NCI-H2196 treated with DMSO at 0.1 percent for 48 hours (cell line): ENCODE data around the gene CASTOR1.

Source experiments
- DNase-seq: peaks from one replicate; lab custom pipeline; 2025; ENCODE audit not compliant: unreplicated experiment; lab: John Stamatoyannopoulos, UW

The CASTOR1 gene

GRCh38 chr22:30301995-30302809 is 12.9 kb upstream of the CASTOR1 start:
- DNase-seq: no peak

- no peak for DNase-seq
Observed at GRCh38 chr22:30299322-30299721, 10.0 kb upstream of the CASTOR1 start.

GRCh38 chr22:30297991-30298701 is 8.8 kb upstream of the CASTOR1 start:
- no peak for DNase-seq

- no peak for DNase-seq
Observed at GRCh38 chr22:30297276-30297990, 8.1 kb upstream of the CASTOR1 start.

GRCh38 chr22:30296833-30297232 is 7.5 kb upstream of the CASTOR1 start:
- no peak for DNase-seq

GRCh38 chr22:30296324-30296723 is 7.0 kb upstream of the CASTOR1 start:
- DNase-seq: no peak

- no peak for DNase-seq
Observed at GRCh38 chr22:30295576-30295975, 6.3 kb upstream of the CASTOR1 start.

GRCh38 chr22:30294830-30295229 is 5.5 kb upstream of the CASTOR1 start:
- DNase-seq: no peak

- no peak for DNase-seq
Observed at GRCh38 chr22:30294066-30294465, 4.8 kb upstream of the CASTOR1 start.

- no peak for DNase-seq
Observed at GRCh38 chr22:30293026-30293425, 3.7 kb upstream of the CASTOR1 start.

- DNase-seq: no peak
Observed at GRCh38 chr22:30292069-30292970, 3.0 kb upstream of the CASTOR1 start.

GRCh38 chr22:30291058-30291892 is 2.0 kb upstream of the CASTOR1 start:
- peak; percentile 79 for DNase-seq

GRCh38 chr22:30290342-30291057 is 1.2 kb upstream of the CASTOR1 start:
- DNase-seq: peak; percentile 79

- DNase-seq: no peak
Observed at GRCh38 chr22:30289980-30290313, 642 bp upstream of the CASTOR1 start.

GRCh38 chr22:30288419-30289140 is 725 bp downstream of the CASTOR1 start:
- DNase-seq: no peak

GRCh38 chr22:30287648-30288418 is 1.5 kb downstream of the CASTOR1 start:
- DNase-seq: no peak

- DNase-seq: no peak
Observed at GRCh38 chr22:30286813-30287647, 2.3 kb downstream of the CASTOR1 start.
